Body of pancreas (tissue), 4 donors: Measurements from ENCODE around the gene COL5A1.

Experiments
- POLR2A ChIP-seq, 3 donors: fragments of 450-650 bp; IDR thresholded peaks; one replicate each; pipeline ENCODE4 v1.6.1; 2016; ENCODE audit warnings: antibody characterized with exemption in 3 of 3, mild to moderate bottlenecking in 2 of 3
- TF ChIP-seq, protein P1 (sequence below), 7 experiments: fragments of 450-650 bp in 4 of 7; fragments of 200-600 bp in 3 of 7; sonication (generic) in 3 of 7; IDR thresholded peaks; one replicate each; pipeline ENCODE4 v1.5.1; 2016 to 2019; ENCODE audit warnings: antibody characterized with exemption in 7 of 7

- TF ChIP-seq, protein P1, sequence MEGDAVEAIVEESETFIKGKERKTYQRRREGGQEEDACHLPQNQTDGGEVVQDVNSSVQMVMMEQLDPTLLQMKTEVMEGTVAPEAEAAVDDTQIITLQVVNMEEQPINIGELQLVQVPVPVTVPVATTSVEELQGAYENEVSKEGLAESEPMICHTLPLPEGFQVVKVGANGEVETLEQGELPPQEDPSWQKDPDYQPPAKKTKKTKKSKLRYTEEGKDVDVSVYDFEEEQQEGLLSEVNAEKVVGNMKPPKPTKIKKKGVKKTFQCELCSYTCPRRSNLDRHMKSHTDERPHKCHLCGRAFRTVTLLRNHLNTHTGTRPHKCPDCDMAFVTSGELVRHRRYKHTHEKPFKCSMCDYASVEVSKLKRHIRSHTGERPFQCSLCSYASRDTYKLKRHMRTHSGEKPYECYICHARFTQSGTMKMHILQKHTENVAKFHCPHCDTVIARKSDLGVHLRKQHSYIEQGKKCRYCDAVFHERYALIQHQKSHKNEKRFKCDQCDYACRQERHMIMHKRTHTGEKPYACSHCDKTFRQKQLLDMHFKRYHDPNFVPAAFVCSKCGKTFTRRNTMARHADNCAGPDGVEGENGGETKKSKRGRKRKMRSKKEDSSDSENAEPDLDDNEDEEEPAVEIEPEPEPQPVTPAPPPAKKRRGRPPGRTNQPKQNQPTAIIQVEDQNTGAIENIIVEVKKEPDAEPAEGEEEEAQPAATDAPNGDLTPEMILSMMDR (IDR thresholded peaks at IDR 0.05) = no peak
- no peak for TF ChIP-seq POLR2A (IDR thresholded peaks at IDR 0.05)
Observed at GRCh38 chr9:134629061-134629585, 12.5 kb upstream of the COL5A1 start.
